Activated naive CD8-positive, alpha-beta T cell treated with anti-CD3 and anti-CD28 coated beads, Interleukin-2, amount 50 U/mL, for 24 hours (primary cell): Measurements from ENCODE around the gene REV1.
"Not testable (repeated sequence)": the region's sequence is repeated elsewhere in the genome, so short reads cannot be mapped to it uniquely, and the experiment has no call there.

Experiments
- ATAC-seq: fragments of 150-1000 bp; cut with Tn5 transposase; one replicate; pipeline ENCODE4 v1.10.0; 2021
- DNase-seq: peaks from one replicate; pipeline ENCODE4 v3.0.0; 2021
- H3K27ac Mint-ChIP-seq: one replicate; pipeline ENCODE4 v1.8.0; 2021; ENCODE audit warnings: mild to moderate bottlenecking, mixed read lengths
- H3K27me3 Mint-ChIP-seq: one replicate; pipeline ENCODE4 v1.8.0; 2021; ENCODE audit warnings: mixed read lengths
- H3K36me3 Mint-ChIP-seq: one replicate; pipeline ENCODE4 v1.8.0; 2021; ENCODE audit warnings: low read depth, mixed read lengths
- H3K4me1 Mint-ChIP-seq: one replicate; pipeline ENCODE4 v1.8.0; 2021; ENCODE audit warnings: mixed read lengths
- H3K4me3 Mint-ChIP-seq: one replicate; pipeline ENCODE4 v1.8.0; 2021; ENCODE audit warnings: mild to moderate bottlenecking, moderate library complexity, mixed read lengths
- H3K9me3 Mint-ChIP-seq: one replicate; pipeline ENCODE4 v1.8.0; 2021; ENCODE audit warnings: mixed read lengths

Gene REV1

GRCh38 chr2:99476629-99477028, 13.2 kb downstream of the REV1 start:
- Mint-ChIP-seq H3K4me1 (peaks cover 61% of the 10 kb centered on the region), H3K36me3 (peaks cover 11% of the 10 kb centered on the region), H3K9me3 (peaks cover 2% of the 10 kb centered on the region), H3K27ac (no peak overlapping the region), H3K27me3 (no peaks in the 10 kb centered on the region), H3K4me3 (no peak overlapping the region)
- DNase-seq = no peak
- no peak for ATAC-seq

- H3K27me3 Mint-ChIP-seq, H3K27ac Mint-ChIP-seq, ATAC-seq, H3K4me3 Mint-ChIP-seq, H3K9me3 Mint-ChIP-seq, DNase-seq: not testable (repeated sequence)
- Mint-ChIP-seq H3K4me1 (peaks cover 58% of the 10 kb centered on the region), H3K36me3 (peaks cover 17% of the 10 kb centered on the region)
These were observed 14.7 kb downstream of the REV1 start for GRCh38 chr2:99475095-99475494.

- peaks cover 58% of the 10 kb centered on the region for H3K4me1 Mint-ChIP-seq
- no peaks in the 10 kb centered on the region for H3K27me3 Mint-ChIP-seq
- H3K4me3 Mint-ChIP-seq = no peak overlapping the region
- peaks cover 7% of the 10 kb centered on the region for H3K9me3 Mint-ChIP-seq
- H3K36me3 Mint-ChIP-seq = peaks cover 15% of the 10 kb centered on the region
- DNase-seq (no peak), ATAC-seq (no peak)
- no peak overlapping the region for H3K27ac Mint-ChIP-seq
These were observed 16.2 kb downstream of the REV1 start for GRCh38 chr2:99473518-99474083.

GRCh38 chr2:99472600-99472960, 17.2 kb downstream of the REV1 start:
- H3K27me3 Mint-ChIP-seq = no peaks in the 10 kb centered on the region
- DNase-seq (no peak), ATAC-seq (no peak)
- peaks cover 15% of the 10 kb centered on the region for H3K36me3 Mint-ChIP-seq
- peaks cover 7% of the 10 kb centered on the region for H3K9me3 Mint-ChIP-seq
- H3K4me1 Mint-ChIP-seq = peaks cover 58% of the 10 kb centered on the region
- no peak overlapping the region for H3K27ac Mint-ChIP-seq
- no peak overlapping the region for H3K4me3 Mint-ChIP-seq

GRCh38 chr2:99471654-99472599, 17.9 kb downstream of the REV1 start:
- no peak for DNase-seq
- Mint-ChIP-seq H3K4me3 (no peak overlapping the region), H3K27me3 (no peaks in the 10 kb centered on the region), H3K27ac (no peak overlapping the region), H3K36me3 (peaks cover 13% of the 10 kb centered on the region), H3K9me3 (peaks cover 7% of the 10 kb centered on the region), H3K4me1 (peaks cover 55% of the 10 kb centered on the region)
- no peak for ATAC-seq

GRCh38 chr2:99470957-99471356, 18.9 kb downstream of the REV1 start:
- DNase-seq (no peak), ATAC-seq (no peak)
- Mint-ChIP-seq H3K27me3 (no peaks in the 10 kb centered on the region), H3K27ac (no peak overlapping the region), H3K4me3 (no peak overlapping the region), H3K36me3 (peaks cover 12% of the 10 kb centered on the region), H3K9me3 (peaks cover 7% of the 10 kb centered on the region), H3K4me1 (peaks cover 49% of the 10 kb centered on the region)

GRCh38 chr2:99470459-99470858, 19.4 kb downstream of the REV1 start:
- not testable (repeated sequence) for H3K4me3 Mint-ChIP-seq, H3K9me3 Mint-ChIP-seq, H3K27me3 Mint-ChIP-seq, DNase-seq, H3K27ac Mint-ChIP-seq, ATAC-seq
- Mint-ChIP-seq H3K36me3 (peaks cover 12% of the 10 kb centered on the region), H3K4me1 (peaks cover 49% of the 10 kb centered on the region)

GRCh38 chr2:99469394-99469793, 20.4 kb downstream of the REV1 start:
- ATAC-seq = no peak
- Mint-ChIP-seq H3K9me3 (peaks cover 7% of the 10 kb centered on the region), H3K36me3 (peaks cover 12% of the 10 kb centered on the region), H3K4me1 (peaks cover 41% of the 10 kb centered on the region), H3K4me3 (no peak overlapping the region), H3K27me3 (no peaks in the 10 kb centered on the region), H3K27ac (no peak overlapping the region)
- DNase-seq = no peak

- Mint-ChIP-seq H3K27me3 (no peaks in the 10 kb centered on the region), H3K4me3 (no peak overlapping the region), H3K36me3 (peaks cover 12% of the 10 kb centered on the region), H3K9me3 (peaks cover 7% of the 10 kb centered on the region), H3K27ac (no peak overlapping the region), H3K4me1 (peaks cover 32% of the 10 kb centered on the region)
- ATAC-seq = no peak
- DNase-seq = no peak
These were observed 21.7 kb downstream of the REV1 start for GRCh38 chr2:99468155-99468554.

- Mint-ChIP-seq H3K4me1 (peaks cover 29% of the 10 kb centered on the region), H3K27me3 (no peaks in the 10 kb centered on the region), H3K4me3 (no peak overlapping the region), H3K27ac (no peak overlapping the region), H3K9me3 (peaks cover 7% of the 10 kb centered on the region), H3K36me3 (peaks cover 11% of the 10 kb centered on the region)
- DNase-seq (no peak), ATAC-seq (no peak)
These were observed 22.4 kb downstream of the REV1 start for GRCh38 chr2:99467390-99467789.

- DNase-seq = no peak
- peaks cover 1% of the 10 kb centered on the region for H3K4me1 Mint-ChIP-seq
- H3K36me3 Mint-ChIP-seq = peaks cover 33% of the 10 kb centered on the region
- ATAC-seq = no peak
- H3K4me3 Mint-ChIP-seq = no peak overlapping the region
- H3K27me3 Mint-ChIP-seq = no peaks in the 10 kb centered on the region
- H3K9me3 Mint-ChIP-seq = no peaks in the 10 kb centered on the region
- no peak overlapping the region for H3K27ac Mint-ChIP-seq
These were observed 27.9 kb downstream of the REV1 start for GRCh38 chr2:99461828-99462483.

- Mint-ChIP-seq H3K36me3 (peaks cover 50% of the 10 kb centered on the region), H3K27me3 (no peaks in the 10 kb centered on the region), H3K4me1 (peaks cover 4% of the 10 kb centered on the region), H3K27ac (no peak overlapping the region), H3K4me3 (no peak overlapping the region), H3K9me3 (no peaks in the 10 kb centered on the region)
- DNase-seq (no peak), ATAC-seq (no peak)
These were observed 31.3 kb downstream of the REV1 start for GRCh38 chr2:99458529-99458928.

- ATAC-seq (no peak), DNase-seq (no peak)
- H3K4me3 Mint-ChIP-seq = no peak overlapping the region
- H3K27me3 Mint-ChIP-seq = no peaks in the 10 kb centered on the region
- H3K4me1 Mint-ChIP-seq = peaks cover 6% of the 10 kb centered on the region
- H3K36me3 Mint-ChIP-seq = peaks cover 50% of the 10 kb centered on the region
- no peak overlapping the region for H3K27ac Mint-ChIP-seq
- H3K9me3 Mint-ChIP-seq = no peaks in the 10 kb centered on the region
These were observed 38.1 kb downstream of the REV1 start for GRCh38 chr2:99451686-99452085.

GRCh38 chr2:99451280-99451679, 38.5 kb downstream of the REV1 start:
- H3K36me3 Mint-ChIP-seq = peaks cover 50% of the 10 kb centered on the region
- H3K9me3 Mint-ChIP-seq = no peaks in the 10 kb centered on the region
- H3K4me3 Mint-ChIP-seq = no peak overlapping the region
- no peak overlapping the region for H3K27ac Mint-ChIP-seq
- H3K4me1 Mint-ChIP-seq = peaks cover 6% of the 10 kb centered on the region
- H3K27me3 Mint-ChIP-seq = no peaks in the 10 kb centered on the region
- DNase-seq = no peak
- ATAC-seq = no peak

GRCh38 chr2:99450199-99450598, 39.6 kb downstream of the REV1 start:
- ATAC-seq = no peak
- Mint-ChIP-seq H3K27ac (no peak overlapping the region), H3K36me3 (peaks cover 41% of the 10 kb centered on the region)

More at GRCh38 chr2:99450199-99450598, 39.6 kb downstream of the REV1 start:
- no peak overlapping the region for H3K4me3 Mint-ChIP-seq
- DNase-seq = no peak
- no peaks in the 10 kb centered on the region for H3K9me3 Mint-ChIP-seq
- no peaks in the 10 kb centered on the region for H3K27me3 Mint-ChIP-seq
- peaks cover 6% of the 10 kb centered on the region for H3K4me1 Mint-ChIP-seq
